ENCODE results near the gene IGFLR1. TPM values are rescaled to one million over a fixed set of nuclear protein-coding genes. Genes with fewer than 3 reads are reported as not detected.

Gene IGFLR1
- total and polyA plus RNA-seq, 4 donors, result 7.0 to 59.7 (median 31.2) TPM

- no peaks in the 10 kb centered on the region for H3K36me3 ChIP-seq (ENCODE audit: control insufficient read depth in 4 of 4, insufficient read depth in 3 of 4, low read depth in 1 of 4, low read length in 3 of 4)
- H3K27ac ChIP-seq (ENCODE audit: low read depth in 1 of 2, low read length in 2 of 2), result no peak overlapping the region
- peaks cover 5 to 15% (median 8%) of the 10 kb centered on the region in 4 donors for H3K4me1 ChIP-seq (ENCODE audit: control insufficient read depth in 4 of 4, insufficient read depth in 4 of 4, low read length in 3 of 4)
- WGBS, result 76% methylated on average over 11 of the region's 11 CpGs
- no peaks in the 10 kb centered on the region for H3K9me3 ChIP-seq (ENCODE audit: control insufficient read depth in 4 of 4, low read length in 3 of 4)
- no peaks in the 10 kb centered on the region for H3K27me3 ChIP-seq (ENCODE audit: control insufficient read depth in 4 of 4, insufficient read depth in 4 of 4, low read length in 3 of 4)
- DNase-seq (ENCODE audit: low spot score), result peak; percentile 58
- no peak overlapping the region for H3K9ac ChIP-seq (ENCODE audit: low read depth in 1 of 2, low read length in 2 of 2)
- TF ChIP-seq SP1 (IDR thresholded peaks at IDR 0.05), result no peak
- TF ChIP-seq FOXA1 (IDR thresholded peaks at IDR 0.05), result no peak
- no peak for TF ChIP-seq REST (IDR thresholded peaks at IDR 0.05)
- TF ChIP-seq CTCF (IDR thresholded peaks at IDR 0.05; ENCODE audit: low read depth, low read length, missing input control), result no peak
- TF ChIP-seq FOXA2 (IDR thresholded peaks at IDR 0.05), result no peak
- TF ChIP-seq RXRA (IDR thresholded peaks at IDR 0.05), result no peak
- TF ChIP-seq HNF4A (conservative IDR thresholded peaks at IDR 0.05), result no peak
- TF ChIP-seq MAX (IDR thresholded peaks at IDR 0.05), result no peak
- TF ChIP-seq RAD21 (IDR thresholded peaks at IDR 0.05), result no peak
- H3K4me3 ChIP-seq (ENCODE audit: low read depth in 1 of 3, low read length in 3 of 3), result no peak overlapping the region
Observed at GRCh38 chr19:35712567-35713505, 29.4 kb downstream of the IGFLR1 start.

- no peak overlapping the region for H3K27ac ChIP-seq (ENCODE audit: low read depth in 1 of 2, low read length in 2 of 2)
- 57% methylated on average over 13 of the region's 13 CpGs for WGBS
- DNase-seq (ENCODE audit: low spot score), result no peak
- no peaks in the 10 kb centered on the region for H3K9me3 ChIP-seq (ENCODE audit: control insufficient read depth in 4 of 4, low read length in 3 of 4)
- H3K9ac ChIP-seq (ENCODE audit: low read depth in 1 of 2, low read length in 2 of 2), result no peak overlapping the region
- no peaks in the 10 kb centered on the region for H3K27me3 ChIP-seq (ENCODE audit: control insufficient read depth in 4 of 4, insufficient read depth in 4 of 4, low read length in 3 of 4)
- TF ChIP-seq FOXA1 (IDR thresholded peaks at IDR 0.05), result no peak
- TF ChIP-seq HNF4A (conservative IDR thresholded peaks at IDR 0.05), result no peak
- no peak for TF ChIP-seq SP1 (IDR thresholded peaks at IDR 0.05)
- no peak for TF ChIP-seq ZBTB33 (IDR thresholded peaks at IDR 0.05)
- TF ChIP-seq HNF4G (IDR thresholded peaks at IDR 0.05), result no peak
- TF ChIP-seq CTCF (IDR thresholded peaks at IDR 0.05; ENCODE audit: low read depth, low read length, missing input control), result no peak
- no peak for TF ChIP-seq YY1 (IDR thresholded peaks at IDR 0.05)
- no peak for TF ChIP-seq MAX (IDR thresholded peaks at IDR 0.05)
- no peak for TF ChIP-seq FOXA2 (IDR thresholded peaks at IDR 0.05)
- no peak for TF ChIP-seq TAF1 (conservative IDR thresholded peaks at IDR 0.05)
- no peak for TF ChIP-seq RAD21 (IDR thresholded peaks at IDR 0.05)
- no peak for TF ChIP-seq EGR1 (IDR thresholded peaks at IDR 0.05; ENCODE audit: low read depth in 2 of 2)
- no peak for TF ChIP-seq JUND (IDR thresholded peaks at IDR 0.05)
- TF ChIP-seq GABPA (IDR thresholded peaks at IDR 0.05 in 1 of 2, conservative IDR thresholded peaks at IDR 0.05 in 1 of 2), result no peak
- no peak for TF ChIP-seq ATF3 (IDR thresholded peaks at IDR 0.05)
- TF ChIP-seq RXRA (IDR thresholded peaks at IDR 0.05), result no peak
- H3K4me1 ChIP-seq (ENCODE audit: control insufficient read depth in 4 of 4, insufficient read depth in 4 of 4, low read length in 3 of 4), result peaks cover 5 to 9% (median 6%) of the 10 kb centered on the region in 4 donors
- no peaks in the 10 kb centered on the region for H3K36me3 ChIP-seq (ENCODE audit: control insufficient read depth in 4 of 4, insufficient read depth in 3 of 4, low read depth in 1 of 4, low read length in 3 of 4)
- H3K4me3 ChIP-seq (ENCODE audit: low read depth in 1 of 3, low read length in 3 of 3), result no peak overlapping the region
Observed at GRCh38 chr19:35710784-35711723, 31.2 kb downstream of the IGFLR1 start.

Measured in liver (tissue), 9 donors.